Cardiac fibroblast (primary cell): ENCODE data around the gene RNF103.

Source experiments
- DNase-seq, 2 donors: peaks; one replicate each; pipeline versions ENCODE4 v3.0.0 to v3.0.0-alpha.2; 2010; ENCODE audit warnings: low read depth in 2 of 2
- H3K4me3 ChIP-seq, 2 donors: replicated peaks in 1 of 2; 1 replicate in 1 of 2; 2 replicates in 1 of 2; pipeline ENCODE4 v1.5.1; 2011; ENCODE audit warnings: low read depth in 2 of 2, low read length in 2 of 2, mild to moderate bottlenecking in 2 of 2, moderate library complexity in 1 of 2
- TF ChIP-seq, protein P1 (sequence below): IDR thresholded peaks from one replicate; pipeline ENCODE4 v1.5.1; 2011; ENCODE audit warnings: low read depth, mild to moderate bottlenecking, low read length, inconsistent platforms

RNF103 gene

DNA sequence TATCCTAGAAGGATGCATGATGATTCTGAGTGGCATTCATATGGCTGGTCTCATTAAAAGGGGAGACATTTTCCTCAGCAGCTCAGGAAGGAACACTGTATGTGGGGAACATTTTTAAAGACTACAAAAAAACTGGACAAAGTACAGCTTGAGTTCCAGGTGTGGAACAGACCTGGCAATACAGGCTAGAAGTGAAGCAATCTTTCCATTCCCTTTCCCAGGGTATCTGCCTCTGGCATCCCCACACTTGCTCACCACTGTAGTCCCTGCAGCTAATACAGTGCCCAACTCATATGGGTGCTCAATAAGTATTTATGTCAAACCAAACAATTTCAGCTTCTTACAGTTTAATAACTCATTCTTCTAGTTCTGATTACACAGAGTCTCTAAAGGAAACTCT lies 8.1 kb downstream of the RNF103 start:
- H3K4me3 ChIP-seq = no peak overlapping the region
- TF ChIP-seq, protein P1, sequence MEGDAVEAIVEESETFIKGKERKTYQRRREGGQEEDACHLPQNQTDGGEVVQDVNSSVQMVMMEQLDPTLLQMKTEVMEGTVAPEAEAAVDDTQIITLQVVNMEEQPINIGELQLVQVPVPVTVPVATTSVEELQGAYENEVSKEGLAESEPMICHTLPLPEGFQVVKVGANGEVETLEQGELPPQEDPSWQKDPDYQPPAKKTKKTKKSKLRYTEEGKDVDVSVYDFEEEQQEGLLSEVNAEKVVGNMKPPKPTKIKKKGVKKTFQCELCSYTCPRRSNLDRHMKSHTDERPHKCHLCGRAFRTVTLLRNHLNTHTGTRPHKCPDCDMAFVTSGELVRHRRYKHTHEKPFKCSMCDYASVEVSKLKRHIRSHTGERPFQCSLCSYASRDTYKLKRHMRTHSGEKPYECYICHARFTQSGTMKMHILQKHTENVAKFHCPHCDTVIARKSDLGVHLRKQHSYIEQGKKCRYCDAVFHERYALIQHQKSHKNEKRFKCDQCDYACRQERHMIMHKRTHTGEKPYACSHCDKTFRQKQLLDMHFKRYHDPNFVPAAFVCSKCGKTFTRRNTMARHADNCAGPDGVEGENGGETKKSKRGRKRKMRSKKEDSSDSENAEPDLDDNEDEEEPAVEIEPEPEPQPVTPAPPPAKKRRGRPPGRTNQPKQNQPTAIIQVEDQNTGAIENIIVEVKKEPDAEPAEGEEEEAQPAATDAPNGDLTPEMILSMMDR = no peak
- DNase-seq = no peak

DNA sequence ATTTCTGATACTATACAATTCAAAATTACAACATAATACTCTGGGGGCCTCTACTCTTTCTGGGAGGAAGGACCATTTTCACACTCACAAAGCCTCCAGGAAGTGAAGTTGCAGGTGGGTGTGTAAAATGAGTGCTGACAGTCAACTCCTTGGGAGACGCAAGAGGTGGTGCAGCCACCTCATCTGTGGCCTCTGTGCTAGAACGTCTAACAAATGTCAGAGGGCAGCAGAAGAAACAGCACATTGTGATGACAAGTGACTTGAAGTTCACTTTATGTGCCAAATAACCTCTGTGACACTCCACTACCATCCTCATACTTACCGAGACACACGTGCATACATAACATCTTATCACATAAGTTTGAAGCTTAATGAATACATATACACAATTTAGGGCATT lies 10.2 kb downstream of the RNF103 start:
- DNase-seq = no peak
- no peak overlapping the region for H3K4me3 ChIP-seq
- TF ChIP-seq, protein P1 = no peak

DNA sequence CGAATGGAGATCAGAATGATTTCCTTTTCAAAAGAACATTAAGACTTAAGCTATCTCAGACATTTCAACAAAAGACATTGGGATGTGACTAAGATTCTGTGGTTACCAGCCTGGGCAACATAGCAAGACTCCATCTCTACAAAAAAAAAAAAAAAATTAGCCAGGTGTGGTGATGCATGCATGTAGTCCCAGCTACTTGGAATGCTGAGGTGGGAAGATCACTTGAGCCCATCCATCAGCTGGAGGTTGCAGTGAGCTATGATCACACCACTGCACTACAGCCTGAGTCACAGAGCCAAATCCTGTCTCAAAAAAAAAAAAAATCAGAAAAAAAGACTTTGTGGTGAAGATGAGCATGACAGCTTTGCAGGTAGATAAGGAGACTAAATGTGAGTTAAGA lies 12.8 kb downstream of the RNF103 start:
- TF ChIP-seq, protein P1 = no peak
- H3K4me3 ChIP-seq = no peak overlapping the region
- no peak for DNase-seq

DNA sequence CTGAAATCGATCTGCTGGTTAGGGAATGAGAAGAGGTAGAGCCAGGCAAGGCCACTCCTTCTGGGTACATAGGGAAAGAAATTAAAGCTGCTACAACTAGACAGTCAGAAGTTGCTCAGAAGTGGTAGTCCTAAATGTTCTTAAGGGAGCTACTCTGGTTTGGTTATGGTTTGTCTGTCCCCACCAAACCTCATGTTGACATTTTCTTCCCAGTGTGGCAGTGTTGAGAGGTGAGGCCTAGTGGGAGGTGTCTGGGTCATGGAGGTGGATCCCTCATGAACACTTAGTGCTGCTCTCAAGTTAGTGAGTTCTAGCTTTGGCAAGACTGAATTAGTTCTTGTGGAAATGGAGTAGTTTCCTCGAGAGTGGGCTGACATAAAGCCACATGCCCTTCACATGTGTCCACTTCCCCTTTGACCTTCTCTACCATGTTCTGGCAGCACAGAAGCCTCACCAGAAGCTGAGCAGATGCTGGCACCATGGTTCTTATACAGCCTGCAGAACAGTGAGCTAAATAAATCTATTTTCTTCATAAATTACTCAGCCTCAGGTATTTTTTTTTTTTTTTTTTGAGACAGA lies 14.7 kb downstream of the RNF103 start:
- DNase-seq = no peak
- H3K4me3 ChIP-seq = no peak overlapping the region
- TF ChIP-seq, protein P1 = no peak

DNA sequence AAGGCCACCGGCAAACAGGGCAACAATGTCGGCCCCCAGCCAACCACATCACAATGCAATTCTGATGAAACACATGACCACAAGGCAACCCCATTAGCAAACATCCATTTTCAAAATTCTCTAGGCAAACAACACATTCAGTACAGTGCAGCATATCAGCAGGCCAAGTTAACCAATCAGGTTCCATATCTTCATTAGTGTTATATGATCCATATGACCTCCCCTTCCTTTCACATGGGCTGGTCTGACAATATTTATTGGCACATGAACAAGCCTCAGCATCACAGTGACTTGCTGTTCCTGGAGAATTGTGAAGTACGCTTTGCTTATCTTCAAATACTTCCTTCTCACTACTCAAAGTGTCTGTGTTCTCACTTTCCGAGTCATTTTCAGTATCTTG lies 19.8 kb downstream of the RNF103 start:
- TF ChIP-seq, protein P1 = no peak
- H3K4me3 ChIP-seq = no peak overlapping the region
- no peak for DNase-seq

DNA sequence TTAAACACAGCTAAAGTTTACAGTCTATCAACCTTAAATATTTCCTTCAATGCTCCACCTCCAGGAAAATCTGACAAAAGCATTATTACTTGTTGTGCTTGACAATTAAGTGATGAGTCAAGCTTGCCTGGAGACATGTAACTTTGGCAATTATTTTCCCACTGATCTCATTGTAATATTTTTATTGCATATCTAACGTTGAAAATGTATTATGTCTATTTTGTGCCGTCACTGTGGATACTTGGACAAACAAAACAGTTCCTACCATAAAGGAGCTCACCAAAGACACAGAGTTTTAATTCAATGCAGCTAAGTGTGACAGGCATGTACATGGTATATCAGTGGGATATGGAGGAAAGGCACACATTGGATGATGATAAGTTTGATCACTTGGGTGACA lies 24.7 kb downstream of the RNF103 start:
- no peak overlapping the region for H3K4me3 ChIP-seq
- TF ChIP-seq, protein P1 = no peak
- DNase-seq = no peak

DNA sequence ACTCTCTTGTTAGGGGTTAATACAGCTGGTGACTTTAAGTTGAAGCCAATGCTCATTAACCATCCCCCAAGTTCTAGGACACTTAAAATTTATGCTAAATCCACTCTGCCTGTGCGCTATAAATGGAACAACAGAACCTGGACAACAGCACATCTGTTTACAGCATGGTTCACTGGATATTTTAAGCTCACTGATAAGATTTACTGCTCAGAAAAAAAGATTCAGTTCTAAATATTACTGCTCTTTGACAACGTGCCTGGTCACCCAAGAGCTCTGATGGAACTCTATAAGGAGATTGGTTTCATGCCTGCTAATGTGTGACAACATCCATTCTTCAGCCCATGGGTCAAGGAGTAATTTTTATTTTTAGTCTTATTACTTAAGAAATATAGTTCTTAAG lies 27.5 kb downstream of the RNF103 start:
- DNase-seq = no peak
- TF ChIP-seq, protein P1 = no peak
- no peak overlapping the region for H3K4me3 ChIP-seq
